Small intestine (tissue), 7 donors: ENCODE data around the gene FBXL16. TPM values are rescaled to one million over a fixed set of nuclear protein-coding genes. Genes with fewer than 3 reads are reported as not detected.

Experiments used
- DNase-seq, 2 donors: peaks; one replicate each; pipeline versions ENCODE4 v3.0.0 to v3.0.0-alpha.2; 2013
- FAIRE-seq: peaks from 2 replicates; lab custom pipeline; 2012; peaks lifted over from hg19 to GRCh38; lab: Jason Lieb, UNC
- H3K27ac ChIP-seq, 3 donors: one replicate each; pipeline ENCODE4 v1.5.1; 2013; ENCODE audit warnings: low read length in 2 of 3, mild to moderate bottlenecking in 2 of 3, control low read depth in 1 of 3, inconsistent platforms in 1 of 3, low read depth in 1 of 3, moderate library complexity in 1 of 3
- H3K27me3 ChIP-seq, 3 donors: one replicate each; pipeline ENCODE4 v1.6.1; 2013; ENCODE audit warnings: low read length in 3 of 3, inconsistent platforms in 1 of 3; ENCODE audit not compliant: control insufficient read depth in 3 of 3, insufficient read depth in 3 of 3
- H3K36me3 ChIP-seq, 3 donors: one replicate each; pipeline ENCODE4 v1.6.1; 2013; ENCODE audit warnings: low read length in 3 of 3, inconsistent platforms in 1 of 3, low read depth in 1 of 3, mild to moderate bottlenecking in 1 of 3, moderate library complexity in 1 of 3; ENCODE audit not compliant: control insufficient read depth in 3 of 3, insufficient read depth in 2 of 3
- H3K4me1 ChIP-seq, 3 donors: one replicate each; pipeline ENCODE4 v1.6.1; 2013; ENCODE audit warnings: low read length in 2 of 3, inconsistent platforms in 1 of 3, low read depth in 1 of 3, mild to moderate bottlenecking in 1 of 3, moderate library complexity in 1 of 3; ENCODE audit not compliant: control insufficient read depth in 3 of 3, insufficient read depth in 2 of 3
- H3K4me3 ChIP-seq, 3 donors: one replicate each; pipeline ENCODE4 v1.5.1; 2013; ENCODE audit warnings: low read length in 3 of 3, control low read depth in 1 of 3, inconsistent platforms in 1 of 3, low read depth in 1 of 3, mild to moderate bottlenecking in 1 of 3, moderate library complexity in 1 of 3
- H3K9me3 ChIP-seq, 2 donors: one replicate each; pipeline ENCODE4 v1.6.1; 2013; ENCODE audit warnings: low read depth in 1 of 2, low read length in 1 of 2; ENCODE audit not compliant: control insufficient read depth in 2 of 2, insufficient read depth in 1 of 2
- WGBS, 3 donors: extraction: QIAGEN DNeasy Blood & Tissue Kit; methylation state at CpG; one replicate each; pipeline ENCODE4 v1.1.7; 2013; 5-methylcytosine and 5-hydroxymethylcytosine counted together
- polyA plus RNA-seq, 4 donors: library from polyadenylated mRNA; stranded (reverse) in 3 of 4; unstranded in 1 of 4; fragments of 200-250 nt in 3 of 4; fragments of 120-200 nt in 1 of 4; gene quantifications; one replicate each; pipeline versions ENCODE4 v1.2.1 to v1.2.3, GENCODE V29; 2013
- donor health status: healthy with polysubstance abuse.
- donor health status: control.
- donor health status: control.
- donor health status: Bipolar disorder and iron deficiency.
- donor health status: healthy.

Gene FBXL16
- polyA plus RNA-seq, 4 donors: 0.81 to 3.4 (median 1.2) TPM

- H3K36me3 ChIP-seq: peaks cover 15 to 67% (median 21%) of the 10 kb centered on the region in 3 donors
- FAIRE-seq: no peak
- H3K9me3 ChIP-seq: no peaks in the 10 kb centered on the region
- H3K4me3 ChIP-seq: no peak overlapping the region
- no peak for DNase-seq
- H3K4me1 ChIP-seq: peaks cover 3 to 32% (median 5%) of the 10 kb centered on the region in 3 donors
- peaks cover 0 to 3% (median 0%) of the 10 kb centered on the region in 3 donors for H3K27me3 ChIP-seq
- no peak overlapping the region for H3K27ac ChIP-seq
- WGBS, 3 donors: 92 to 95% (median 95%) methylated on average over 17 to 21 of the region's 21 CpGs
These were observed 32.8 kb downstream of the FBXL16 start for GRCh38 chr16:672851-673250.

- WGBS, 3 donors: 90 to 97% (median 92%) methylated on average over 17 to 19 of the region's 19 CpGs
- peaks cover 3 to 35% (median 5%) of the 10 kb centered on the region in 3 donors for H3K4me1 ChIP-seq
- peaks cover 15 to 71% (median 21%) of the 10 kb centered on the region in 3 donors for H3K36me3 ChIP-seq
- DNase-seq: no peak
- peaks cover 0 to 3% (median 0%) of the 10 kb centered on the region in 3 donors for H3K27me3 ChIP-seq
- no peak overlapping the region for H3K27ac ChIP-seq
- FAIRE-seq: no peak
- no peak overlapping the region for H3K4me3 ChIP-seq
- no peaks in the 10 kb centered on the region for H3K9me3 ChIP-seq
These were observed 33.2 kb downstream of the FBXL16 start for GRCh38 chr16:672371-672770.

- FAIRE-seq (no peak), DNase-seq (no peak)
- WGBS, 3 donors: 87 to 88% (median 88%) methylated on average over 36 to 40 of the region's 40 CpGs
- Histone ChIP-seq H3K27ac (no peak overlapping the region), H3K36me3 (peaks cover 15 to 79% (median 21%) of the 10 kb centered on the region in 3 donors), H3K9me3 (no peaks in the 10 kb centered on the region), H3K4me3 (no peak overlapping the region), H3K4me1 (peaks cover 3 to 27% (median 5%) of the 10 kb centered on the region in 3 donors), H3K27me3 (peaks cover 0 to 3% (median 0%) of the 10 kb centered on the region in 3 donors)
These were observed 34.1 kb downstream of the FBXL16 start for GRCh38 chr16:671353-672131.

DNA sequence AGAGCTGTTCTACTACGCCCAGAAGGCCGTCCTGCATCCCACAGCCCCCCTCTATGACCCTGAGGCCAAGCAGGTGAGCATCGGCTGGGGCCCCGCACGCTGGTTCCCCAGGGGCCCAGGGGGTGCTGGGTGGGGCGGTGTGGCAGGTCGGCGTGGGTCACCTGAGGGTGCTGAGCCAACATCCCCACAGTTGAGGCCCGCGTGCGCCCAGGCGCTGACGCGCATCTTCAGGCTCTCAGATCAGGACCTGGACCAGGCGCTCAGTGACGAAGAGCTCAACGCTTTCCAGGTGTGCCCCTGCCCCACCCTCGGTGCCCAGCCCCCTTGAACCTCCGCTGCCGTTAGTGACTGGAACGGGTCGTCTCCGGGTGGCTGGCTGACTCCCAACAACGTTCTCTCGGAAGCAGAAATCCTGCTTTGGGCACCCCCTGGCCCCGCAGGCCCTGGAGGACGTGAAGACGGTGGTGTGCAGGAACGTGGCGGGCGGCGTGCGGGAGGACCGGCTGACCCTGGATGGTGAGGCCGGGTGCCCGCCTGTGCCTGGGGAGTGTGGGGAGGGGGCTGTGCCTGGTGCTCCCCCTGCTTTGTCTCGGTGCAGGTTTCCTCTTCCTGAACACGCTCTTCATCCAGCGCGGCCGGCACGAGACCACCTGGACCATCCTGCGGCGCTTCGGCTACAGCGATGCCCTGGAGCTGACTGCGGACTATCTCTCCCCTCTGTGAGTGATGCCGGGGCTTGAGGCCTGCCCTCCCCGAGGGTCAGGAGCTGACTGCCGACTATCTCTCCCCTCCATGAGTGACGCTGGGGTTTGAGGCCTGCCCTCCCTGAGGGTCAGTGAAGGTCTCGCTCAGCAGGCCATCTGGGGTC lies 34.9 kb downstream of the FBXL16 start:
- DNase-seq (no peak), FAIRE-seq (no peak)
- peaks cover 15 to 84% (median 21%) of the 10 kb centered on the region in 3 donors for H3K36me3 ChIP-seq
- WGBS, 3 donors: 93 to 96% (median 95%) methylated on average over 42 to 52 of the region's 52 CpGs
- H3K4me3 ChIP-seq: no peak overlapping the region
- no peaks in the 10 kb centered on the region for H3K27me3 ChIP-seq
- H3K9me3 ChIP-seq: no peaks in the 10 kb centered on the region
- H3K4me1 ChIP-seq: peaks cover 3 to 21% (median 5%) of the 10 kb centered on the region in 3 donors
- no peak overlapping the region for H3K27ac ChIP-seq

DNA sequence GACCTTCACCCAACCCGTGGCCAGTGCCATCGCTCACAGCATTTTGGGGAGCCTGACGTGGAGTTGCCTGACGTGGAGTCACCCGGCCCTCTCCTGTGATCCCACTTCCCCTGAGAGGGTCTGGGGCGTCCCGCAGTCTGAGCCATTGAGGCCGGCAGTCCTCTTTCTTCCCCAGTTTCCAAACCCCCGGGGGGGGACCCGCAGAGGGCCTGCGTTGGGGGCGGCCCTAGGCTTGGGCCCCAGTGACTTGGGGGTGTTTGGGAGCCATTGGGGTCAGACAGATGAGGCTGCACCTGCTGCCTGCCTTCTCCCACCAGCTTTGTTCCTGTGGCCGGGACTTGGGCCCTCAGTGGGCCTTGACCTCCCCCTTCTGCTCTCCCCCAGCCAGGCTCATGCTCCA lies 35.9 kb downstream of the FBXL16 start:
- WGBS, 3 donors: 91 to 97% (median 93%) methylated on average over 9 to 13 of the region's 13 CpGs
- no peak overlapping the region for H3K4me3 ChIP-seq
- no peak for DNase-seq
- H3K9me3 ChIP-seq: no peaks in the 10 kb centered on the region
- H3K4me1 ChIP-seq: peaks cover 0 to 14% (median 0%) of the 10 kb centered on the region in 3 donors
- H3K27me3 ChIP-seq: no peaks in the 10 kb centered on the region
- H3K27ac ChIP-seq: no peak overlapping the region
- no peak for FAIRE-seq
- peaks cover 15 to 81% (median 21%) of the 10 kb centered on the region in 3 donors for H3K36me3 ChIP-seq

DNA sequence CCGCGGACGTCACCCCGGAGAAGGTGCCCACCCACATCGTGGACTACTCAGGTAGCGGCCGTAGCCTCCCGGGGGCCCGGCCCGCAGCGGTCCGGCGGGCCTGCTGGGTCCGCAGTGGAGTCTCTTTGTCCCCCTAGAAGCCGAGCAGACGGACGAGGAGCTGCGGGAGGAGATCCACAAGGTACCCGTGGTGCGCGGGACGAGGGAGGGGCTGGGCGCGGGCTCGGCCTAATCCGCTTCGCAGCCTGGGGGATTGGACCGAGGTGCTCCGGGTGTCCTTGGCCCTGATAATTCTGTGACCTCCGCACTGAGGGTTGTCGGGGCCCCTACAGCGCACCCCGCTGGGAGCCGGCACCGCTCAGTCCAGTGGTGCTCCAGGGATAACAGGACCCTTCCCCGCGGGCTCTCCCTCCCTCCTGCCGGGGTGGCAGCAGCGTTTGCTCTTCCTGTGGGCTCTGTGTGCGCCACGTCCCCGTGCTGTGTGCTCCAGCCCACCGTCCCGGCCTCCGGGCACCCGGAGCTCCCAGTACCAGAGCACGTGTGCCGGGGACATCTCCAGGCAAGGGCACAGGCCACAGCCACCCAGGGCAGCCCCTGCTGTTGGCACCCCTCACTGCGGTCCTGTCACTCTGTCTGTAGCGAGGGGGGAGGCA lies 37.0 kb downstream of the FBXL16 start:
- H3K9me3 ChIP-seq: no peaks in the 10 kb centered on the region
- H3K36me3 ChIP-seq: peaks cover 15 to 78% (median 21%) of the 10 kb centered on the region in 3 donors
- WGBS, 3 donors: 5 to 6% (median 5%) methylated on average over 35 to 50 of the region's 50 CpGs
- H3K27ac ChIP-seq: peak overlapping the region; percentile 22 to 71 (median 61)
- peak overlapping the region; percentile 87 to 95 (median 94) for H3K4me3 ChIP-seq
- DNase-seq (peak in 1 of 2 donors; percentile 39), FAIRE-seq (no peak)
- H3K4me1 ChIP-seq: peaks cover 0 to 10% (median 0%) of the 10 kb centered on the region in 3 donors
- no peaks in the 10 kb centered on the region for H3K27me3 ChIP-seq

DNA sequence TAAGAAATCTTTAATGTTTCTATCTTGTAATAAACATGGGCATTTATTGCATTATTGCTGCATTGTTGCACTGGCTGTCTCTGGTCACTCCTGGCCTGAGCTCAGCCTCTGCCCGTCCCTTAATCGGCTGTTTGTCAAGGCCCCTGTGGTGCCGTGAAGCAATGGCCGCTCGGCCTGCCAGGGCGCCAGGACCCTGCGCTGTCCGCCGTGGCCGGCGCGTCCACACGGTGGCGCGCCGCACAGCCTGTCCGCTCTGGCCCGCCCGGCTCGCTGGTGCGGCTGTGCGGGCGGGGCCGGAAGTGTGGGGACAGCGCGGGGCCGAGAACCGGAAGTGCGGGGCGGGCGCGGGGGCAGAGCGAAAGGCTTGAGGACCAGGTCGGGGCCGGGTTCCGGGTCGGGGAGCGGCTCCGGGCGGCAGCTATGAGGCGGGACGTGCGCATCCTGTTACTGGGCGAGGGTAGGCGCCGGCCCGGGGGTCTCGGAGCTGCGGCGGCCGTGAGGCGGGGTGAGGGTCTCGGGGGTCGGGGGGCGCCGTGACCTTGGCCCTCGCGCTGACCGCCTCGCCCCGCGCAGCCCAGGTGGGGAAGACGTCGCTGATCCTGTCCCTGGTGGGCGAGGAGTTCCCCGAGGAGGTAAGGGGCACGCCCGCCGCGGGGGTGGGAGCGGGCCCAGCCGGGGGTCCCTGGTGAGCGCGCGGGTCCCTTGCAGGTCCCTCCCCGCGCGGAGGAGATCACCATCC lies 37.7 kb downstream of the FBXL16 start, which contains the start of gene RHOT2:
RHOT2 (plus strand) TSS at position 353 of the 739 bp plus-strand sequence; CDS start at position 421, 68 bp downstream.
- WGBS, 3 donors: 0 to 1% (median 0%) methylated on average over 53 to 78 of the region's 78 CpGs
- Histone ChIP-seq H3K4me3 (peak within 1 kb of the TSS; percentile 87 to 95 (median 94)), H3K27ac (peak within 1 kb of the TSS; percentile 48 to 71 (median 61)), H3K4me1 (peaks cover 0 to 10% (median 0%) of the 10 kb centered on the region in 3 donors), H3K27me3 (no peaks in the 10 kb centered on the region), H3K9me3 (no peaks in the 10 kb centered on the region), H3K36me3 (peaks cover 15 to 77% (median 19%) of the 10 kb centered on the region in 3 donors)
- FAIRE-seq: no peak
- DNase-seq: peak; percentile 92 to 96
